GM21529 (cell line): ENCODE data around the gene TDRD10.

ENCODE experiments used
- ATAC-seq: cut with Tn5 transposase; IDR thresholded peaks from one replicate; pipeline ENCODE4 v1.9.1; 2021; ENCODE audit not compliant: unreplicated experiment

The TDRD10 gene

GRCh38 chr1:154552036-154552435 lies 50.0 kb downstream of the TDRD10 start:
- ATAC-seq: no peak

- ATAC-seq: no peak
These were observed 51.3 kb downstream of the TDRD10 start for GRCh38 chr1:154553056-154554030.

GRCh38 chr1:154556422-154556821 lies 54.4 kb downstream of the TDRD10 start:
- no peak for ATAC-seq

DNA sequence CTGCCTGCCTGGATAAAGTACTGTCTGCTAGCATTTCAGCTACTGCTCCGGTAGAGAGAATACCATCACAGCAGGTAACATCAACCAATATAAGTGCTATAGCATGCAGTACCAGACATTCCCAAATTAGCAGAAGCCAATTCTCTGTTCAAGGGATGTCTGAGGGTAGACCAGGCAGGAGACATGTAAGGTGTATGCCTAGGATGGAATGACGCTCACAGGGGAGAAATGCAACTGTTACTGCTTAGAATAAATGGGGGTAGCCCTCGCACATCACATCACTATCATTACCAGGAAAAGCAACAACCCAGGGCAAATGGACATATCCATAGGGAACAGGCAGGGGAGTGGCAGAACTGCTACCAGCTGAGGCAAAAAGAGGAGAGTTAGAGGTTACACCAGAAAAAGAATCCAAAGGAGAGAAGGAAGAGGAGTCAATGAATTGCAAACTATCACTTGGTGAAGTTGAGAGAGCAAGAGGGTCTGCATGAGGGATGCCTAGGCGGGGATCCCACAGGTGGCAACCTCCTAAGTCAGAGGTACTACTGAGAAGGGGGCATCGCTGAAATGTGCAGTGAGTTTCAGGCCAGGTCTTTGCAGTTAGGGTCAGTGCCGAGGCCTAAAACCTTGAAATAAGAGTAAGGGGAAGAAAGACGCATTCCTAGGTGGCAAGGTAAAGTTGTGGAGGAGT lies 55.4 kb downstream of the TDRD10 start:
- no peak for ATAC-seq

GRCh38 chr1:154557939-154558719 lies 56.1 kb downstream of the TDRD10 start, which contains the start of gene UBE2Q1:
Gene UBE2Q1 (minus strand): TSS chr1:154558662. CDS start chr1:154558553, 109 bp downstream.
- peak; percentile 5 for ATAC-seq

DNA sequence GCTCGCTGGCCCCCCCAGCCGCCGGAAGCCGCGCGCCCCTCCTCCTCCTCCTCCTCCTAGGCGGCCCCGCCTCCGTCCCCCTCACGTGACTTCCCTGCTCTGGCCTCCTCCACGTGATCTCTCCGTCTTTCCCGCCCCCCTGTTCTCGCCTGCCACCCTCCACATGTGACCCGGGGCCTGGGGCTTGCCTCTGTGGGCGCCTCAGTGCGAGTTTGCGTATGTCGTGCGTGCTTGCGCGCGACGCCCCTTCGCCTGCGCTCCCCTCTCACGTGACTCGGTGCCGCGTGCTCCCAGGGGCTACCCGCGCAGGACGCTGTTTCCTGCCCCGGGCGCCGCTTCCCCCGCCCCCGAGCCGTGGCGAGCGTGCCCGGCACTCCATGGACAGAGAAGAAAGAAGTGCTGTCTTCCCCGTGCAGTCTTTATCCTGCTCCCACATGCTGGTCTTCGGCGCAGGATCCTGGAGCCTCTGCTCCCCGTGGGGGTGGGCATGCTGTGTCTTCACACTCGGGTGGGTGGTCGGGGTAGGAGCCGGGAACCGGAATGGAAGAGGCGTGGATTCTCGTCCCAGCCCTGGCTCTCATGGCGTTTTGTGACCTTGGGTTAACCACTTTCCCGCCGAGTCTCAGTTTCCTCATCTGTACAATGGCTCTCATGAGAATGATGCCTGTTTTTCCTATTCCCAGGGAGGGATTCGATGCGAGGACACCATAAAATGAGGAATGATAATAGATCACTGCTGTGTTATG lies 56.9 kb downstream of the TDRD10 start:
- ATAC-seq: peak; percentile 87

GRCh38 chr1:154559466-154560044 lies 57.5 kb downstream of the TDRD10 start:
- peak; percentile 40 for ATAC-seq

GRCh38 chr1:154565876-154566275 lies 63.9 kb downstream of the TDRD10 start:
- no peak for ATAC-seq

DNA sequence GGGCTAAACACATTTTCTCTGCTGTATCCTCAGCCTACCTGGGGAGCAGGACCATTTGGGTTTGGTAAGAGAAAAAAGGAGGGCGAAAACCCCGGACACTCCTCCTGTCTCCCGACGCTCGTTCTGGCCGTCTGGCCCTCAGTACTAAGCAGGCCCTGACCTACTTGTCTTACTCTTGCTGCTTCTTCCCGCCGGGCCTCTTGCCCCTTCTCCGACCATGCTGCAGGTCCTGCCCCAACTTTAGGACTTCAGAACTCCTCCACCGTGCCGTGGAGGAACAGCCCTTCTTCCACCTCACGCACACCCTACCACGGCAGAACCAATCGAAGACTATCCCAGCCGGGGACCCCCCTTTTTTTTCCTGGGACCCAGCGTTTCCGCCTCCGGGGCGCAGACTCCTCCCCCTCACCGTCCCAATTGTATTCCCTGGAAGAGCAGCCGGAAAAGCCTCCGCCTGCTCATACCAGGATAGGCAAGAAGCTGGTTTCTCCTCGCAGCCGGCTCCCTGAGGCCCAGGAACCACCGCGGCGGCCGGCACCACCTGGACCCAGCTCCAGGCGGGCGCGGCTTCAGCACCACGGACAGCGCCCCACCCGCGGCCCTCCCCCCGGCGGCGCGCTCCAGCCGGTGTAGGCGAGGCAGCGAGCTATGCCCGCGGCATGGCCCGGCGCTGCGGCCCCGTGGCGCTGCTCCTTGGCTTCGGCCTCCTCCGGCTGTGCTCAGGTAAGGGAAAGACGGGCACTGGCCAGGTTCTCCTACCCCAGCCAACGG lies 65.6 kb downstream of the TDRD10 start, which contains the start of gene CHRNB2:
TSS of gene CHRNB2 (plus strand) at position 393 of the 771 bp plus-strand sequence. CDS start at position 660, 267 bp downstream.
- ATAC-seq: no peak

DNA sequence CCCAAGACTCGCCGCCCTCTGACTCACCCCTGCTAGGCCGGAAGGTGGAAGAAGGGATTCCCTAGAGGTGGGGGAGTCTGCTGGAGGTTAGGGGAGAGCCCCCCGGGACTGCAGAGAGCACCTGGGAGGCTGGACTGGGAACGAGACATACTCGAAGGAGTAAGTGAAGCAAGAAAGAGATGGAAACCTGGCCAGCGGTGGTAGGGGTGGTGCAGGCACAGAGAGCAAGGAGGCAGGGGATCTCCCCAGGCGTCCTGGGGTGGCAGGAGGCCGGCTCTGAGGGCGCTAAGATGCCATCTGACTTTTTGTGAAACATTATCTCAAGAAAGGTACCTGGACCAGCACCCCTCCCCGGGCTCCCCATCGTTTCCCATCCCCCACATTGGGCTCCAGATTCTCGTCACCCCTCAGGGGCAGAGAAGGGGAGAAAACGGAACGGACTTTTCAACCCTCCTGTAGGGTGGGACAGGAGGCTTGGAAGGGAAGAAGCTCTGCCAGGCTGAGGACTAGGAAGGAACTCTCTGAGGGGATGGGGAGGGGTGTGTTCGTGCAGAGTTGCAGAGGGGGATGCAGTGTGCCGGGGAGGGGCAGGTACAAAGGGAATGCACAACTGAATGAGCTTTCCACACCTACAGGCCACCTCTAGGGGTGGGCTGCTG lies 66.3 kb downstream of the TDRD10 start:
- no peak for ATAC-seq

DNA sequence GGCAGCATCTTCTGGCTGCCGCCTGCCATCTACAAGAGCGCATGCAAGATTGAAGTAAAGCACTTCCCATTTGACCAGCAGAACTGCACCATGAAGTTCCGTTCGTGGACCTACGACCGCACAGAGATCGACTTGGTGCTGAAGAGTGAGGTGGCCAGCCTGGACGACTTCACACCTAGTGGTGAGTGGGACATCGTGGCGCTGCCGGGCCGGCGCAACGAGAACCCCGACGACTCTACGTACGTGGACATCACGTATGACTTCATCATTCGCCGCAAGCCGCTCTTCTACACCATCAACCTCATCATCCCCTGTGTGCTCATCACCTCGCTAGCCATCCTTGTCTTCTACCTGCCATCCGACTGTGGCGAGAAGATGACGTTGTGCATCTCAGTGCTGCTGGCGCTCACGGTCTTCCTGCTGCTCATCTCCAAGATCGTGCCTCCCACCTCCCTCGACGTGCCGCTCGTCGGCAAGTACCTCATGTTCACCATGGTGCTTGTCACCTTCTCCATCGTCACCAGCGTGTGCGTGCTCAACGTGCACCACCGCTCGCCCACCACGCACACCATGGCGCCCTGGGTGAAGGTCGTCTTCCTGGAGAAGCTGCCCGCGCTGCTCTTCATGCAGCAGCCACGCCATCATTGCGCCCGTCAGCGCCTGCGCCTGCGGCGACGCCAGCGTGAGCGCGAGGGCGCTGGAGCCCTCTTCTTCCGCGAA lies 69.4 kb downstream of the TDRD10 start:
- no peak for ATAC-seq

- ATAC-seq: no peak
These were observed 69.9 kb downstream of the TDRD10 start for GRCh38 chr1:154571964-154572288.

GRCh38 chr1:154572468-154573167 lies 70.6 kb downstream of the TDRD10 start:
- no peak for ATAC-seq

GRCh38 chr1:154573168-154573510 lies 71.1 kb downstream of the TDRD10 start:
- no peak for ATAC-seq

GRCh38 chr1:154574716-154575115 lies 72.7 kb downstream of the TDRD10 start:
- ATAC-seq: no peak

GRCh38 chr1:154575147-154575927 lies 73.3 kb downstream of the TDRD10 start:
- no peak for ATAC-seq
